ENCODE results near the gene EFEMP1.
"Not testable (repeated sequence)": the region's sequence is repeated elsewhere in the genome, so short reads cannot be mapped to it uniquely, and the experiment has no call there.

The EFEMP1 gene

GRCh38 chr2:55827855-55828254 is 95.7 kb downstream of the EFEMP1 start:
- DNase-seq (ENCODE audit: low spot score), result no peak

- not testable (repeated sequence) for DNase-seq (ENCODE audit: low spot score)
Measured at GRCh38 chr2:55827428-55827827, 96.2 kb downstream of the EFEMP1 start.

DNA sequence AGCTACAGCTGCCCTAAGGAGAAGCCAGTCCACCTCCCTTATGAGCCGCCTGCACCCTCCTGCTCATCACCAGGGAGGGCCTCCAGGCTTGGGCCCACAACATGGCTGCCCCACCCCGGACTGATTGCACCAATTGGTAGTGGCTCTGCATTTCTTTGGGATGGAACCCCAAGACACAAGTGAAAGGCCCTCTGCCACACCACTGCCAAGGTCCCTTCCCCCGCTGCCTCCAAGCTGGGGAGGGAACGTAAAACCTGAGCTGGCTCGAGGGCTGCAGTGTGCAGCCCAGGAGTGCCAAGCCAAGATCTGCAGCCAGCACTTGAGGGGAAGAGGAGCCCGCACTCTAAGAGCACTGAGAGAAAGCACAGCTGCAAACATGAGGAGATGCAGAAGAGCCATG is 97.3 kb downstream of the EFEMP1 start:
- no peak for DNase-seq (ENCODE audit: low spot score)

GRCh38 chr2:55824551-55825096 is 99.0 kb downstream of the EFEMP1 start:
- no peak for DNase-seq (ENCODE audit: low spot score)

Measured in globus pallidus (tissue), 1 donor.